NCI-H128 (cell line): Measurements from ENCODE around the gene FADD.
A peak's percentile ranks its signal among the peaks of the same experiment; 100 is the strongest.

Source experiments
- DNase-seq: peaks from one replicate; lab custom pipeline; 2025; ENCODE audit not compliant: unreplicated experiment; lab: John Stamatoyannopoulos, UW

The FADD gene

GRCh38 chr11:70202920-70203750, at the start of gene FADD:
TSS of gene FADD (plus strand) at chr11:70203296. CDS start at chr11:70203460, 164 bp downstream.
- peak; percentile 88 for DNase-seq

GRCh38 chr11:70155386-70155785, 47.7 kb upstream of the FADD start:
- DNase-seq: no peak

GRCh38 chr11:70156291-70157037, 46.6 kb upstream of the FADD start:
- no peak for DNase-seq

- no peak for DNase-seq
Observed at GRCh38 chr11:70158201-70158600, 44.9 kb upstream of the FADD start.

- no peak for DNase-seq
Observed at GRCh38 chr11:70158757-70159389, 44.2 kb upstream of the FADD start.

- no peak for DNase-seq
Observed at GRCh38 chr11:70159627-70160570, 43.2 kb upstream of the FADD start.

- no peak for DNase-seq
Observed at GRCh38 chr11:70161043-70161625, 42.0 kb upstream of the FADD start.

- DNase-seq: no peak
Observed at GRCh38 chr11:70164705-70165104, 38.4 kb upstream of the FADD start.

GRCh38 chr11:70167120-70167519, 36.0 kb upstream of the FADD start:
- no peak for DNase-seq

- no peak for DNase-seq
Observed at GRCh38 chr11:70167723-70168404, 35.2 kb upstream of the FADD start.

- DNase-seq: no peak
Observed at GRCh38 chr11:70168405-70168754, 34.7 kb upstream of the FADD start.

GRCh38 chr11:70169127-70169526, 34.0 kb upstream of the FADD start:
- no peak for DNase-seq

- DNase-seq: no peak
Observed at GRCh38 chr11:70169632-70170031, 33.5 kb upstream of the FADD start.

GRCh38 chr11:70170596-70171210, 32.4 kb upstream of the FADD start:
- no peak for DNase-seq

GRCh38 chr11:70173018-70173417, 30.1 kb upstream of the FADD start:
- DNase-seq: no peak

- DNase-seq: no peak
Observed at GRCh38 chr11:70174547-70175235, 28.4 kb upstream of the FADD start.

GRCh38 chr11:70175236-70175698, 27.8 kb upstream of the FADD start:
- no peak for DNase-seq

GRCh38 chr11:70176940-70177689, 26.0 kb upstream of the FADD start:
- DNase-seq: no peak
